ENCODE results near the gene GSTM5. TPM values are rescaled to one million over a fixed set of nuclear protein-coding genes. Genes with fewer than 3 reads are reported as not detected.

Gene GSTM5
- 4.7 TPM for total RNA-seq

GRCh38 chr1:109711593-109712320, at the start of gene GSTM5:
Gene GSTM5 (plus strand): TSS chr1:109712251. CDS start chr1:109712313, 62 bp downstream.

GRCh38 chr1:109667452-109668122, 44.5 kb upstream of the GSTM5 start, which contains the start of gene GSTM2:
Gene GSTM2 (plus strand): TSS chr1:109668057. CDS start chr1:109668116, 59 bp downstream.

GRCh38 chr1:109687641-109688499, 24.2 kb upstream of the GSTM5 start, which contains the start of gene GSTM1:
Gene GSTM1 (plus strand): TSS chr1:109687817. CDS start chr1:109687874, 57 bp downstream.

GRCh38 chr1:109740615-109741373, 28.7 kb downstream of the GSTM5 start, which contains the start of gene GSTM3:
Gene GSTM3 (minus strand): TSS chr1:109741038. CDS start chr1:109740287, 751 bp downstream.

GRCh38 chr1:109763646-109764415, 51.8 kb downstream of the GSTM5 start, which contains the start of gene EPS8L3:
Gene EPS8L3 (minus strand): TSS chr1:109763923. CDS start chr1:109761749, 2,174 bp downstream.

Other genes starting within 250 kb of the GSTM5 start
- gene SYPL2, start 245.7 kb upstream of the GSTM5 start, total RNA-seq = not detected
- 9.4 TPM for gene ATXN7L2, start 228.3 kb upstream of the GSTM5 start, total RNA-seq
- 7.5 TPM for gene CYB561D1, start 218.2 kb upstream of the GSTM5 start, total RNA-seq
- 13.1 TPM for gene AMIGO1, start 202.5 kb upstream of the GSTM5 start, total RNA-seq
- 5.9 TPM for gene GPR61, start 172.4 kb upstream of the GSTM5 start, total RNA-seq
- 16.6 TPM for gene GNAI3, start 163.6 kb upstream of the GSTM5 start, total RNA-seq
- gene GNAT2, start 92.6 kb upstream of the GSTM5 start, total RNA-seq = not detected
- 82.0 TPM for gene AMPD2, start 92.4 kb upstream of the GSTM5 start, total RNA-seq
- 6.6 TPM for gene GSTM4, start 56.2 kb upstream of the GSTM5 start, total RNA-seq
- 34.4 TPM for gene GSTM2, start 44.2 kb upstream of the GSTM5 start, total RNA-seq
- 10.3 TPM for gene GSTM1, start 24.4 kb upstream of the GSTM5 start, total RNA-seq
- gene GSTM3, start 28.8 kb downstream of the GSTM5 start, total RNA-seq = 55.7 TPM
- gene EPS8L3, start 51.7 kb downstream of the GSTM5 start, total RNA-seq = not detected
- gene CSF1, start 198.6 kb downstream of the GSTM5 start, total RNA-seq = 3.8 TPM

Measured in parietal lobe (tissue), 1 donor.